ENCODE measurements around the gene RBM24. TPM values are rescaled to one million over a fixed set of nuclear protein-coding genes. Genes with fewer than 3 reads are reported as not detected.

Gene RBM24
- total RNA-seq, 1 experiment from 2014 or later = not detected

- intact Hi-C loops (cut with micrococcal nuclease; ENCODE audit: unreplicated experiment) = no loop called here
- Mint-ChIP-seq H3K27ac (ENCODE audit: unreplicated experiment) (no peak overlapping the region), H3K4me1 (ENCODE audit: low read depth, unreplicated experiment) (no peaks in the 10 kb centered on the region), H3K27me3 (ENCODE audit: insufficient read depth, unreplicated experiment) (peaks cover 3% of the 10 kb centered on the region), H3K4me3 (ENCODE audit: unreplicated experiment) (no peak overlapping the region), H3K9me3 (ENCODE audit: unreplicated experiment) (no peaks in the 10 kb centered on the region), H3K36me3 (ENCODE audit: insufficient read depth, unreplicated experiment) (no peaks in the 10 kb centered on the region)
- no peaks in the 10 kb centered on the region for H3K9me3 ChIP-seq
- POLR2A ChIA-PET = no interaction called here
- H3K4me3 ChIP-seq (ENCODE audit: low read depth, low read length) = no peak overlapping the region
- CTCF ChIA-PET = no interaction called here
- H3K36me3 ChIP-seq (ENCODE audit: control insufficient read depth, insufficient read depth, low read length) = no peaks in the 10 kb centered on the region
- TF ChIP-seq CTCF (IDR thresholded peaks at IDR 0.05; ENCODE audit: insufficient read depth in 1 of 2, low read depth in 1 of 2, low read length in 1 of 2, severe bottlenecking in 1 of 2, unreplicated experiment in 1 of 2) = no peak
- BruUV-seq (replicated peaks) = no TSS peak
- H3K27me3 ChIP-seq (replicated peaks; ENCODE audit: control insufficient read depth, insufficient read depth, low read length) = no peaks in the 10 kb centered on the region
- no peak for DNase-seq
- no peaks in the 10 kb centered on the region for H3K4me1 ChIP-seq
Measured at GRCh38 chr6:17299222-17299621, 18.1 kb downstream of the RBM24 start.

- Mint-ChIP-seq H3K27ac (ENCODE audit: unreplicated experiment) (no peak overlapping the region), H3K4me1 (ENCODE audit: low read depth, unreplicated experiment) (no peaks in the 10 kb centered on the region), H3K9me3 (ENCODE audit: unreplicated experiment) (no peaks in the 10 kb centered on the region), H3K36me3 (ENCODE audit: insufficient read depth, unreplicated experiment) (no peaks in the 10 kb centered on the region), H3K27me3 (ENCODE audit: insufficient read depth, unreplicated experiment) (peaks cover 3% of the 10 kb centered on the region), H3K4me3 (ENCODE audit: unreplicated experiment) (no peak overlapping the region)
- Histone ChIP-seq H3K36me3 (ENCODE audit: control insufficient read depth, insufficient read depth, low read length) (no peaks in the 10 kb centered on the region), H3K27me3 (replicated peaks; ENCODE audit: control insufficient read depth, insufficient read depth, low read length) (no peaks in the 10 kb centered on the region), H3K4me1 (no peaks in the 10 kb centered on the region), H3K9me3 (no peaks in the 10 kb centered on the region), H3K4me3 (ENCODE audit: low read depth, low read length) (no peak overlapping the region)
- intact Hi-C loops (cut with micrococcal nuclease; ENCODE audit: unreplicated experiment) = no loop called here
- CTCF ChIA-PET = no interaction called here
- DNase-seq = no peak
- no peak for TF ChIP-seq CTCF (IDR thresholded peaks at IDR 0.05; ENCODE audit: insufficient read depth in 1 of 2, low read depth in 1 of 2, low read length in 1 of 2, severe bottlenecking in 1 of 2, unreplicated experiment in 1 of 2)
- no TSS peak for BruUV-seq (replicated peaks)
- POLR2A ChIA-PET = no interaction called here
Measured at GRCh38 chr6:17299750-17300149, 18.6 kb downstream of the RBM24 start.

- DNase-seq = no peak
- no peaks in the 10 kb centered on the region for H3K36me3 ChIP-seq (ENCODE audit: control insufficient read depth, insufficient read depth, low read length)
- POLR2A ChIA-PET = no interaction called here
- intact Hi-C loops (cut with micrococcal nuclease; ENCODE audit: unreplicated experiment) = no loop called here
- H3K9me3 ChIP-seq = no peaks in the 10 kb centered on the region
- H3K27me3 ChIP-seq (replicated peaks; ENCODE audit: control insufficient read depth, insufficient read depth, low read length) = no peaks in the 10 kb centered on the region
- no peaks in the 10 kb centered on the region for H3K9me3 Mint-ChIP-seq (ENCODE audit: unreplicated experiment)
- BruUV-seq (replicated peaks) = no TSS peak
- H3K27ac Mint-ChIP-seq (ENCODE audit: unreplicated experiment) = no peak overlapping the region
- H3K4me3 Mint-ChIP-seq (ENCODE audit: unreplicated experiment) = no peak overlapping the region
- no peaks in the 10 kb centered on the region for H3K4me1 Mint-ChIP-seq (ENCODE audit: low read depth, unreplicated experiment)
- no peaks in the 10 kb centered on the region for H3K36me3 Mint-ChIP-seq (ENCODE audit: insufficient read depth, unreplicated experiment)
- peaks cover 8% of the 10 kb centered on the region for H3K4me1 ChIP-seq
- no peak overlapping the region for H3K4me3 ChIP-seq (ENCODE audit: low read depth, low read length)
- CTCF ChIA-PET = no interaction called here
- H3K27me3 Mint-ChIP-seq (ENCODE audit: insufficient read depth, unreplicated experiment) = peaks cover 3% of the 10 kb centered on the region
- TF ChIP-seq CTCF (IDR thresholded peaks at IDR 0.05; ENCODE audit: insufficient read depth in 1 of 2, low read depth in 1 of 2, low read length in 1 of 2, severe bottlenecking in 1 of 2, unreplicated experiment in 1 of 2) = no peak
Measured at GRCh38 chr6:17300637-17301036, 19.5 kb downstream of the RBM24 start.

Data from Caco-2 (cell line).